Activated CD4-positive, alpha-beta T cell treated with anti-CD3 and anti-CD28 coated beads for 4 hours (primary cell): ENCODE data around the gene RTL10.

ENCODE experiments used
- DNase-seq, 2 donors: peaks; one replicate each; pipeline ENCODE4 v3.0.0-alpha.2; 2020

RTL10 gene

GRCh38 chr22:19854778-19855503, at the start of gene RTL10, which contains the start of gene GNB1L:
Gene RTL10 (minus strand): TSS chr22:19854874. CDS start chr22:19852261, 2,613 bp downstream.
Gene GNB1L (minus strand): TSS chr22:19854874. CDS start chr22:19821355, 33,519 bp downstream.
- DNase-seq, result peak; percentile 93 to 95

GRCh38 chr22:19904174-19904856, 49.6 kb upstream of the RTL10 start:
- no peak for DNase-seq

- no peak for DNase-seq
Measured at GRCh38 chr22:19903513-19903912, 48.8 kb upstream of the RTL10 start.

GRCh38 chr22:19903031-19903430, 48.4 kb upstream of the RTL10 start:
- DNase-seq, result no peak

GRCh38 chr22:19902245-19902715, 47.6 kb upstream of the RTL10 start:
- DNase-seq, result no peak

- DNase-seq, result no peak
Measured at GRCh38 chr22:19901577-19902244, 47.0 kb upstream of the RTL10 start.

GRCh38 chr22:19900707-19901436, 46.2 kb upstream of the RTL10 start:
- no peak for DNase-seq

- no peak for DNase-seq
Measured at GRCh38 chr22:19898831-19899567, 44.3 kb upstream of the RTL10 start.

GRCh38 chr22:19898145-19898544, 43.5 kb upstream of the RTL10 start:
- no peak for DNase-seq

- no peak for DNase-seq
Measured at GRCh38 chr22:19897726-19898125, 43.1 kb upstream of the RTL10 start.

- peak in 1 of 2 donors; percentile 31 for DNase-seq
Measured at GRCh38 chr22:19896665-19897355, 42.1 kb upstream of the RTL10 start.

GRCh38 chr22:19895160-19895849, 40.6 kb upstream of the RTL10 start:
- no peak for DNase-seq

- DNase-seq, result no peak
Measured at GRCh38 chr22:19893363-19893762, 38.7 kb upstream of the RTL10 start.

- DNase-seq, result no peak
Measured at GRCh38 chr22:19892925-19893324, 38.3 kb upstream of the RTL10 start.

- DNase-seq, result peak; percentile 48 to 54
Measured at GRCh38 chr22:19892257-19892879, 37.7 kb upstream of the RTL10 start.

- peak; percentile 89 to 91 for DNase-seq
Measured at GRCh38 chr22:19891317-19892256, 36.9 kb upstream of the RTL10 start.

- no peak for DNase-seq
Measured at GRCh38 chr22:19890502-19891316, 36.0 kb upstream of the RTL10 start.

- peak; percentile 36 to 50 for DNase-seq
Measured at GRCh38 chr22:19889951-19890350, 35.3 kb upstream of the RTL10 start.
